Caki2 (cell line): Measurements from ENCODE around the gene GTF3C1. TPM values are rescaled to one million over a fixed set of nuclear protein-coding genes. Genes with fewer than 3 reads are reported as not detected.

Source experiments
- DNase-seq: peaks from one replicate; pipeline ENCODE4 v3.0.0-alpha.2; 2015; ENCODE audit warnings: low read depth
- in situ Hi-C: cut with HindIII; loops from 2 replicates; pipeline ENCODE4 v1.10.0; 2016; ENCODE audit warnings: low sequenced_read_pairs, low pct_unique_long_range_greater_than_20kb, mixed read lengths
- total RNA-seq: library from RNA; depleted of rRNA; stranded (reverse); fragments of >200 nt; shearing (Covaris generic); gene quantifications from 2 replicates; pipeline ENCODE4 v1.2.3, GENCODE V29; 2014; ENCODE audit warnings: low replicate concordance

GTF3C1 gene
- total RNA-seq, 1 experiment from 2014 or later: 65.3 TPM

- DNase-seq: no peak
- in situ Hi-C loops: no loop called here
Observed at GRCh38 chr16:27498031-27498825, 51.5 kb downstream of the GTF3C1 start.

GRCh38 chr16:27495191-27495590 lies 54.5 kb downstream of the GTF3C1 start:
- no peak for DNase-seq
- in situ Hi-C loops: no loop called here

DNA sequence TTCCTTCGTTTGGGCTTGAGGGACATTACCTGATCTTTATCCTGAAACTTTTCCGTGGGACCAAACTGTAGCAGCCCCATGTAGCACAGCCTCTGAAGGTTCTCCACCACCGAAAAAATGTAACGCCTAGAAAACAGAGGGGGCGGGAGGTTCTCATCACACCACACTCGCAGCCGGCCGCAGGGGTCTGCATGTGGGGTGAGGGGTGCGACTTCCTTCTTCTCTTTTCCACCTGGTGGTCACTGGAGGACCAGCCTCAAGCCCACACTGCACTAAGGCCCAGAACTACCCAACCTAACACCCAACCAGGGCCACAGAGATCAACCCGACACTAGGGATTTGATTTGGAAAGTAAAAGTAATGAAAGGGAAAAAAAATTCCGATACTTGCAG lies 57.1 kb downstream of the GTF3C1 start:
- in situ Hi-C loops: no loop called here
- DNase-seq: no peak

DNA sequence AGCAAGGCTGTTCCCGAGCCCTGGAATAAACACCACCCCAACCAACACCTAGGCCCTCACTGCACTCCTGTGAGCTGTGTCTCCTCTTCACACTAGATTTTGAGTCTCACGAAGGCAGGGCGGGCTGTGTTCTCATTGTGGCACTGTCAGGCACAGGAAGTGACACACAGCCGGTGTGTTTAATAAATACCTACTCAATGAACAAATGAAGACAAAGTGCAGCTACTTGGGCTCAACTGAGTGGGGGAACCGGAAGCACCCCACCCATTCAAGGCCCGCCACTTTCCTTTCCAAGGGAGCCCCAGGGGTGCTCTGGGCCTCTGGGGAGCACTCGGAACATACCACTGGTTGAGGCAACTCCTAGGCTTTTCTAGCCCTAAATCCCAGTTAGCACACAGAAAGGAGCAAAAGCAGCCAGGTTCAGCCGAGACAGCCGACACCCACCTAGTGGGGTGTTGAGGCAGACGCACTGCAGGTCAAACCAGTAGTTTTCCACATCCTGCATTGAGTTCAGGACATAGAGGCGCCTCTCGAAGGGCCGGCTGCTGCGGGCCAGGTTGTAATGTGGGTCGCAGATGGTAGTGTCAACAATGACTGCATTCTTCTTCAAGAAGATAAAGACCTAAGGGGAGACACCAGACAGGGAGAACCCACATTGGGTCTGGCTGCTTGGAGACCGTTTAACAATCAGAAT lies 57.7 kb downstream of the GTF3C1 start:
- in situ Hi-C loops: no loop called here
- DNase-seq: no peak

GRCh38 chr16:27489906-27490305 lies 59.8 kb downstream of the GTF3C1 start:
- in situ Hi-C loops: no loop called here
- no peak for DNase-seq

GRCh38 chr16:27489421-27489820 lies 60.3 kb downstream of the GTF3C1 start:
- no peak for DNase-seq
- in situ Hi-C loops: no loop called here

- in situ Hi-C loops: no loop called here
- no peak for DNase-seq
Observed at GRCh38 chr16:27486760-27487159, 63.0 kb downstream of the GTF3C1 start.

DNA sequence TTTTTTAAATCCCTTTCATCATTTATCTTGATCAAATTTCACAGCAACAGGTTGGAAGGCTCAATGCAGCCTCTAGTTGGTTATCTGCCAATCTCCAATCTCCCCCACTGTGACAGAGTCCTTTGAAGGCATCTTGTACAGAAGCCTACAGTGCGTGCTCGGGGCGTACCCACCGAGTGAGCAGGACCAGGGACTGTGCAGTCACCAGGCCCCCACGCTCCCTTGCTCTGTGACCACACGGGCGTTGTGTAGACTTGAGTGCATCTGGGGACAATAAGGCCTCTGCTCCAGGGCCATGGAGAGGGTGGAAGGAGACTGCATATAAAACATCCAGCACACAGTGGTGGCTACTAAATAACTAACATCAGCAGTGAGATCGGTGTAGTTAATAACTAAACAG lies 63.4 kb downstream of the GTF3C1 start:
- in situ Hi-C loops: no loop called here
- no peak for DNase-seq

GRCh38 chr16:27485811-27486210 lies 63.9 kb downstream of the GTF3C1 start:
- DNase-seq: no peak
- in situ Hi-C loops: no loop called here

DNA sequence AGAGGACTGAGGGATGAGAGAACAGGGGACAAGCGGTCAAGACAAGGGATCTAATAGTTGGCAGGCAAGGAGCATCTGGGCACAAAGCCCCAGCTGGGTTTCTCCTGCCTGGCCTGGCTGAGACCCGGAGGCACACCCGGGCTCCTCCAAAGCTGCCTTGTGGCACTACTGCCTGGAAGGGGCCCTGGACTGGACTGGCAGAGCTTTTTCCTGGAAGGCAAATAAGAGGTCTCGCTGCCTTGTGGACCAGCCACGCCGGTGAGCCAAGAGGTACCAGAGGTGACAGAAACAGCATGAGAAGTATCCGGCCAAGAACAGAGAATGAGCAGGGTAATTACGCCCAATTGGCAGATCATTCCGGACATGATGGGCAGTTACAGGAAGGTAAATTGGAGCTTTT lies 64.6 kb downstream of the GTF3C1 start:
- DNase-seq: no peak
- in situ Hi-C loops: no loop called here

DNA sequence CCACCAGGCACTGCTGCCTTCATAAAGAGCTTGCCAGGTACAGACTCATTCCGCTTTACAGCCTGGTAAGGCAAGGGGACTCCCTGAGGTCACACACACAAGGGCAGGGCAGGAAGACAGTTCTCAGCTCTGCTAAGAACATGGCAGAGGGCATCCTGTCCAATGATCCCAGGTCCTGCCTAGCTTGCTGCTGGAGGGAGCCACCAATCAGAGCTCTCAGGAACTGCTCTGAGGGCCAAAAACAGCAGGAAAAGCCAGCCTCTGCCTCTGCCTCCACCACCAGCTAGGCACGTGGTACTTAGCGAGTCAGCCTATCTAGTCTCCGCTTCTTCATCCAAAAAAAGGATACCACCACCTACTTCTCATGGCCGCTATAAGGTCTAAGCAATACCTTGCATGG lies 66.1 kb downstream of the GTF3C1 start:
- in situ Hi-C loops: no loop called here
- DNase-seq: no peak

DNA sequence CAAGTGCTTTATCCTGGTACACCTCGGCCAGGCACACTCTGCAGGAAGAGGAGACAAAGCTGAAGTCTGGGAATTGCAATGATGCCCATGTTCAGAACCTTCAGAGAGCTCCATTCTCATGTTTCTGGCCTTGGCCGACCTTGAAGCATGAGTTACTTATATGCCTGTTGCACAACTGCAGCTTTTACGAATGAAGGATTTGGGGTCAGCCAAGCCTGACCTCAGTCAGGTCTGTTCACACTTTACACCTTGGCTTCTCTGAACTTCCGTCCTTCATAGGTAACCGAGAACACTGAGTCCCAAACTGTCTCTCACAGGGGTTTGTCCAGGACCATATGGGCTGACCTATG lies 66.7 kb downstream of the GTF3C1 start:
- in situ Hi-C loops: no loop called here
- DNase-seq: no peak

DNA sequence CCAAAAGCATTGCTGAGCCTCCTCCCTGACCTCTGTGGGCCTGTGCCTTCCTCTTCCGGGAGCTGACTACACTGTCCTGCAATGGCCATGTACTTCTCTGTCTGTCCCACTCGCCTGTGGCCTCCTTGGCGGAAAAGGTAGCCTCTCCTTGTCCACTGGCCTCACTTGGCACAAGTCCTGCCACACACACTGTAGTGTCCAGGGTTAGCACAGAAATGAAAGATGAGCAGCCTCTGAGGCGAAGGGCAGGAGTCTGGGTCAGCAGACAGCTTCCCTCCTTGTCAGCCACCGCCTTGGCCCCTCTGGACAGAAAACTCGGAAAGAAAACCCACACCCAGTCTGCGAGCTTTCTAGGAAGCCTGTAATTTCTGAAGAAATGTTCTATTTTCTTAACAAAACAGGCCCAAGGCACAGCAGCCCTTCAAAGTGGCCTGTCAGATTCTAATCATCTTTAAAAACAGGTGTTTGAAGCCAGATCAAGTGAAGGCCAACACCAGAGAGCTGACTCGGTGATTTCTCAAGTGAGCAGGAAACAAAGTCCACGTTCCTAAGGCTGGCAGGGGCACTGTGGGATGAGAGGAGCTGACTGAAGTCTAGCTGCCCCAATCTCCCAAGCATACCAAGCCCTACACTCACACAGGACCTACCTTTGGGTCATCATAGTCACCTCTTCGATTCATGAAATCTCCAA lies 67.2 kb downstream of the GTF3C1 start:
- no peak for DNase-seq
- in situ Hi-C loops: no loop called here

- in situ Hi-C loops: no loop called here
- DNase-seq: no peak
Observed at GRCh38 chr16:27481282-27481934, 68.3 kb downstream of the GTF3C1 start.

DNA sequence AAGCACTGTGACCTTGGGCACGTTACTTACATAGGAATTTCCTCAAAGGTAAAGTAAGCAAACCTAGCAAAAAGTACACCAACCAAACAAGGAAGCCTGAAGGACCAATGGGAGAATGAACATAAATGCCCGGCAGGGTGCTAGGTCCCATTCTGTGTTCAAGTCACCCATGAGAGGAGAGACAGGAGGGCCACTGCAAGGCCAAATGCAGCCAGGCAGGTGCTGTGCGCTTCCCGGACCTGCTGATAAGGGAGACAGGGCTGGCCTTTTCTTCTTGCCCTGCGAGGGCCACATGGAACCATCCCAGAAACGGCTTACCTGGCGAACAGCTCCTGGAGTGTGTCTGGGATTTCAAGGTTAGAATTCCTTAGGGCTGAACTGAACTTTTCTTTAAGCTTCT lies 69.0 kb downstream of the GTF3C1 start:
- DNase-seq: no peak
- in situ Hi-C loops: no loop called here

DNA sequence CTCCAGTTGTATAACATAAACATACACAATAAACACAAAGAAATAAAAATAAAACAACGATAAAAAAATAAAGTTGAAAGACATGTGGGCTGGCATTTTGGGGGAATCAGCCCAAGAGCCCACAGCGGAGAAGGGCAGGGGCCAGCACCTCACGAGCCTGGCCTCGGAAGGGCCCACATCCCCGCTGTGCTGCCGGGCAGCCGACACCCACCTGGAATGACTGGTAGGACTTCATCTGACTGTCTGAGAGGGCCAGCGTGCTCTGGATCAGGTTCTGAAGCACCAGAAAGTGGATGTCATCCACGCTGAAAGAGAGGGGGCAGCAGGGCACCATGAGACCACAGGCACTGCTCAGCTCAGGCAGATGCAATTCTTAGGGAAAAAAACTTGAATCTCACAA lies 73.5 kb downstream of the GTF3C1 start:
- no peak for DNase-seq
- in situ Hi-C loops: no loop called here

DNA sequence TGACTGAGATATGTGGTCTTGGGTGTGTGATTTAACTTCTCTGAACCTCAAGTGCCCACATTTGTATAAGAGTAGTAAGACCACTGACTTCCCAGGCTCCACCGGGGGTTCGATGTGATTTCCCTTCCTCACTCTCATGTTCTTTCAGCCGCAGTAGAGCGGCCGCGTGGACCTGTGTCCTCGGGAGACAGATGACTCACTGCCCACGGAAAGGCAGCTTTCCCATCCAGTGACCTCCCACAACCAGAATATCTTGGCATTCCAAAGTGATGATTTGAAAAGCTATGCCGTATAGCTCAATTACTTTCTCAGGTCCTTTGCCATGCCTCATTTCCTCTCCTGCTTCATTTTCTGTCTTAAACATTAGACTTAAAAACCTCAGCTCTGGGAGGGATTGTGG lies 74.2 kb downstream of the GTF3C1 start:
- peak; percentile 68 for DNase-seq

DNA sequence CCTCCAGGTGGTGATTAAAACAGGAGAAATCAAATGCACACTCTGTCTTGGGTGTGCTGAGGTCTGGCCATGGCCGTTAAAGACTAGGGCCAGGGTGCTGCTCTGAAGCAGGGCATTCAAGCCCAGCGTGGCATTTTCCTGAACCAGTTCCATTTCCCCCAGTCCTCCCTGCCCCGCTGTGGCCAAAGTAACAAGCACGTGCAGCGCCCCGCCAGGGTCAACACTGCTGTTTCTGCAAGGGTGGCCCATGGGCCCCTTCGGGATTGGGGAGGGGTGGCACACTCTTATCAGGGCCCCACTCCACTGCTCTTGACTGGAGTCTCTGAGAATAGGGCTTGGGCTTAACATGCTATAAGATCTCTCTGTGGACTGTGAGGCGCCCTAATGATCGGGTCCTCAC lies 74.8 kb downstream of the GTF3C1 start:
- in situ Hi-C loops: no loop called here
- no peak for DNase-seq

More for the DNA sequence above, 74.2 kb downstream of the GTF3C1 start:
- in situ Hi-C loops: no loop called here

DNA sequence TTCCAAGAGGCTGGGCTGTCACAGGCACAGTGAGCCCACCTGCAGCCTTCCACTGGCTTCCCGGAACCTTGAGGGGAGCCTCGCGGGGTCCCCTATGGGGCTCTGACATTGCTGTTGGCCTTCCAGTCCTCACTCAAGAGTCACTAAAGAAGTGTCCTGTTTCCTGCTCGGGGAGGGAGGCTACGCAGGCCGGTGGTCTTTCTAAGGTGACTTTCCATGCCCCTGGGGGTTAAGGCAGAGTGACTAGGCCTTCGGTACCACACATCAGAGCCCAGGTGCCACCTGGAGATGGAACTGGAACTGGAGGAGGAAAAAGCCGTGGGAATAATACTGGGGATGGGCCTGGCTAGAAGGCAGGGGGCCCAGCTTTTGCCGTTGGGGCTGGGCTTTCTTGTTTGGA lies 75.7 kb downstream of the GTF3C1 start:
- in situ Hi-C loops: no loop called here
- no peak for DNase-seq
